ENCODE results near the gene GDPGP1.

DNA sequence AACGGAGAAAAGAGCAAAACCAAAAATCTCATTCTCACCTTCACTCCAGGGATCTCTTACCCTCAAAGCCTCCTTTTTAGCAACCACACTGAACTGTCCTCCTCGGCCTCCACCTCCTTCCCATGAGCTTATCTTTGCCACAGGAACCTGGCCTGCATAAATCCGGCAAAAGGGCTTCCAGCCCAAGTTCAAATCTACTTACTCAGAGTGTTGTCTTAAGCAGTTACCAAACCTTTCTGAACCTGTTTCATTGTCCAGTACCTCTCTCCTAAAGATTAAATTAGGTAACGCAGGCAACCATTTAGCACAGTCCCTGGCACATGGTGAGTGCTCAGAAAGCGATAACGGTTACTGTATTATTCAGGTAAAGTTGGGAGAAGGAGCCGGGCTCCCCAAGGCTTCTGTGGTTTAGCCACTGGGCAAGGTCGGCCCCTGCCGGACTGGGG is 1.0 kb upstream of the GDPGP1 start:
- TF ChIP-seq, protein P1, sequence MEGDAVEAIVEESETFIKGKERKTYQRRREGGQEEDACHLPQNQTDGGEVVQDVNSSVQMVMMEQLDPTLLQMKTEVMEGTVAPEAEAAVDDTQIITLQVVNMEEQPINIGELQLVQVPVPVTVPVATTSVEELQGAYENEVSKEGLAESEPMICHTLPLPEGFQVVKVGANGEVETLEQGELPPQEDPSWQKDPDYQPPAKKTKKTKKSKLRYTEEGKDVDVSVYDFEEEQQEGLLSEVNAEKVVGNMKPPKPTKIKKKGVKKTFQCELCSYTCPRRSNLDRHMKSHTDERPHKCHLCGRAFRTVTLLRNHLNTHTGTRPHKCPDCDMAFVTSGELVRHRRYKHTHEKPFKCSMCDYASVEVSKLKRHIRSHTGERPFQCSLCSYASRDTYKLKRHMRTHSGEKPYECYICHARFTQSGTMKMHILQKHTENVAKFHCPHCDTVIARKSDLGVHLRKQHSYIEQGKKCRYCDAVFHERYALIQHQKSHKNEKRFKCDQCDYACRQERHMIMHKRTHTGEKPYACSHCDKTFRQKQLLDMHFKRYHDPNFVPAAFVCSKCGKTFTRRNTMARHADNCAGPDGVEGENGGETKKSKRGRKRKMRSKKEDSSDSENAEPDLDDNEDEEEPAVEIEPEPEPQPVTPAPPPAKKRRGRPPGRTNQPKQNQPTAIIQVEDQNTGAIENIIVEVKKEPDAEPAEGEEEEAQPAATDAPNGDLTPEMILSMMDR (IDR thresholded peaks at IDR 0.05): peak in 4 of 12 donors; percentile 13 to 57 (median 40)
- no peak for TF ChIP-seq POLR2A (IDR thresholded peaks at IDR 0.05)
